ENCODE measurements around the gene CSF2RB.

Gene CSF2RB

GRCh38 chr22:36938028-36938425 is 24.6 kb downstream of the CSF2RB start:
- DNase-seq = no peak

GRCh38 chr22:36938886-36939285 is 25.5 kb downstream of the CSF2RB start:
- DNase-seq = no peak

GRCh38 chr22:36940676-36941075 is 27.2 kb downstream of the CSF2RB start:
- DNase-seq = no peak

GRCh38 chr22:36942556-36942955 is 29.1 kb downstream of the CSF2RB start:
- DNase-seq = no peak

- DNase-seq = no peak
Measured at GRCh38 chr22:36946421-36947158, 33.2 kb downstream of the CSF2RB start.

- no peak for DNase-seq
Measured at GRCh38 chr22:36948273-36949225, 35.1 kb downstream of the CSF2RB start.

- DNase-seq = no peak
Measured at GRCh38 chr22:36950797-36951590, 37.6 kb downstream of the CSF2RB start.

GRCh38 chr22:36951746-36952145 is 38.3 kb downstream of the CSF2RB start:
- no peak for DNase-seq

GRCh38 chr22:36953239-36954080 is 40.0 kb downstream of the CSF2RB start:
- DNase-seq = no peak

GRCh38 chr22:36954251-36955014 is 41.0 kb downstream of the CSF2RB start:
- DNase-seq = no peak

- DNase-seq = no peak
Measured at GRCh38 chr22:36955691-36956090, 42.3 kb downstream of the CSF2RB start.

GRCh38 chr22:36958366-36958765 is 44.9 kb downstream of the CSF2RB start:
- no peak for DNase-seq

GRCh38 chr22:36961626-36962025 is 48.2 kb downstream of the CSF2RB start:
- no peak for DNase-seq

GRCh38 chr22:36963302-36963701 is 49.9 kb downstream of the CSF2RB start:
- no peak for DNase-seq

GRCh38 chr22:36964106-36964505 is 50.7 kb downstream of the CSF2RB start:
- DNase-seq = no peak

- DNase-seq = no peak
Measured at GRCh38 chr22:36965696-36966095, 52.3 kb downstream of the CSF2RB start.

GRCh38 chr22:36966851-36967540 is 53.6 kb downstream of the CSF2RB start:
- DNase-seq = no peak

GRCh38 chr22:36968249-36968964 is 55.0 kb downstream of the CSF2RB start:
- DNase-seq = no peak

GRCh38 chr22:36971341-36972125 is 58.1 kb downstream of the CSF2RB start:
- DNase-seq = no peak

Data from stimulated activated naive CD4-positive, alpha-beta T cell (primary cell).